H1 (cell line): Measurements from ENCODE around the gene ABCB11. TPM values are rescaled to one million over a fixed set of nuclear protein-coding genes. Genes with fewer than 3 reads are reported as not detected.

Experiments
- CTCF ChIA-PET: fragments of 300-600 bp; sonication (Branson Sonifier 250); formaldehyde crosslinking; loops from one replicate; lab custom pipeline; 2021; ENCODE audit not compliant: partially characterized antibody; lab: Charles Lee
- POLR2A ChIA-PET: fragments of 300-600 bp; sonication (Branson Sonifier 250); formaldehyde crosslinking; loops from one replicate; lab custom pipeline; 2021; ENCODE audit warnings: inconsistent platforms; ENCODE audit not compliant: partially characterized antibody; lab: Charles Lee
- DNase-seq, 2 experiments: peaks; one replicate each; pipeline versions ENCODE4 v3.0.0 to v3.0.0-alpha.2; 2010 to 2022; ENCODE audit warnings: low spot score in 2 of 2, low read depth in 1 of 2, mixed read lengths in 1 of 2
- FAIRE-seq: peaks from 2 replicates; lab custom pipeline; 2011; peaks lifted over from hg19 to GRCh38; lab: Jason Lieb, UNC
- H2AFZ ChIP-seq: 2 replicates; pipeline ENCODE4 v1.8.1; 2012; ENCODE audit warnings: low read length, inconsistent platforms
- H2AK5ac ChIP-seq: 2 replicates; pipeline ENCODE4 v1.6.1; 2013; ENCODE audit warnings: low read depth, low read length
- H2BK120ac ChIP-seq: replicated peaks from 2 replicates; pipeline ENCODE3; 2013; ENCODE audit warnings: low read depth, low read length, inconsistent platforms
- H2BK12ac ChIP-seq: 2 replicates; pipeline ENCODE4 v1.6.1; 2013; ENCODE audit warnings: low read depth, low read length
- H2BK15ac ChIP-seq: 2 replicates; pipeline ENCODE4 v1.6.1; 2013; ENCODE audit warnings: low read length
- H2BK20ac ChIP-seq: 2 replicates; pipeline ENCODE4 v1.6.1; 2013; ENCODE audit warnings: low read length
- H2BK5ac ChIP-seq: 2 replicates; pipeline ENCODE4 v1.6.1; 2013; ENCODE audit warnings: low read depth, low read length
- H3K14ac ChIP-seq: 2 replicates; pipeline ENCODE4 v1.6.1; 2013; ENCODE audit warnings: inconsistent platforms; ENCODE audit not compliant: insufficient read length
- H3K18ac ChIP-seq: 2 replicates; pipeline ENCODE4 v1.6.1; 2013; ENCODE audit warnings: low read length; ENCODE audit errors: extremely low read depth
- H3K23ac ChIP-seq: 2 replicates; pipeline ENCODE4 v1.6.1; 2013; ENCODE audit warnings: inconsistent platforms; ENCODE audit not compliant: insufficient read length
- H3K23me2 ChIP-seq: 2 replicates; pipeline ENCODE4 v1.6.1; 2013; ENCODE audit warnings: low read depth, low read length
- H3K27ac ChIP-seq: 2 replicates; pipeline ENCODE4 v1.6.1; 2011; ENCODE audit warnings: low read depth, low read length, inconsistent platforms
- H3K27me3 ChIP-seq, 4 experiments: replicated peaks in 1 of 4; 1 replicate in 1 of 4; 2 replicates in 3 of 4; pipeline versions ENCODE4 v1.6.1 to v1.8.1; 2011 to 2013; ENCODE audit warnings: low read length in 3 of 4, mild to moderate bottlenecking in 3 of 4, inconsistent platforms in 2 of 4, mixed read lengths in 2 of 4, moderate library complexity in 1 of 4; ENCODE audit not compliant: control insufficient read depth in 3 of 4, insufficient read depth in 3 of 4; ENCODE audit errors: extremely low read depth in 1 of 4
- H3K36me3 ChIP-seq, 4 experiments: 2 replicates each; pipeline versions ENCODE4 v1.6.1 to v1.8.1; 2011 to 2013; ENCODE audit warnings: mild to moderate bottlenecking in 4 of 4, low read length in 3 of 4, moderate library complexity in 2 of 4, control low read depth in 1 of 4, inconsistent platforms in 1 of 4; ENCODE audit not compliant: insufficient read depth in 4 of 4, control insufficient read depth in 2 of 4
- H3K4ac ChIP-seq: replicated peaks from 2 replicates; pipeline ENCODE3; 2013; ENCODE audit warnings: low read length, low read depth, mixed read lengths, inconsistent platforms; ENCODE audit not compliant: insufficient read length
- H3K4me1 ChIP-seq, 4 experiments: replicated peaks in 1 of 4; 1 replicate in 1 of 4; 2 replicates in 3 of 4; pipeline versions ENCODE4 v1.6.1 to v1.8.1; 2011 to 2013; ENCODE audit warnings: low read length in 3 of 4, inconsistent platforms in 2 of 4, mixed read lengths in 1 of 4; ENCODE audit not compliant: insufficient read depth in 4 of 4, control insufficient read depth in 3 of 4
- H3K4me2 ChIP-seq, 2 experiments: 2 replicates each; pipeline versions ENCODE4 v1.6.1 to v1.8.1; 2011 to 2013; ENCODE audit warnings: low read depth in 2 of 2, low read length in 2 of 2, control low read depth in 1 of 2, inconsistent platforms in 1 of 2, mild to moderate bottlenecking in 1 of 2; ENCODE audit not compliant: insufficient read depth in 1 of 2
- H3K4me3 ChIP-seq, 4 experiments: fragments of 200-600, 300-600 bp in 1 of 4; sonication (generic), shearing (Covaris generic), sonication (Bioruptor Twin) in 1 of 4; 2 replicates each; pipeline versions ENCODE4 v1.5.1 to v1.8.1; 2011 to 2016; ENCODE audit warnings: low read length in 4 of 4, low read depth in 3 of 4, control low read depth in 2 of 4, inconsistent platforms in 2 of 4, mild to moderate bottlenecking in 2 of 4, mixed read lengths in 1 of 4, moderate library complexity in 1 of 4; ENCODE audit not compliant: insufficient read depth in 2 of 4; ENCODE audit errors: extremely low read depth in 1 of 4
- H3K56ac ChIP-seq: replicated peaks from 2 replicates; pipeline ENCODE3; 2013; ENCODE audit warnings: low read depth, mild to moderate bottlenecking, mixed read lengths, low read length, inconsistent platforms; ENCODE audit not compliant: insufficient read length
- H3K79me1 ChIP-seq: 2 replicates; pipeline ENCODE4 v1.6.1; 2013; ENCODE audit warnings: low read depth, low read length, control low read depth
- H3K79me2 ChIP-seq, 2 experiments: 2 replicates each; pipeline versions ENCODE4 v1.6.1 to v1.8.1; 2012 to 2013; ENCODE audit warnings: low read length in 2 of 2, mild to moderate bottlenecking in 2 of 2, inconsistent platforms in 1 of 2; ENCODE audit not compliant: insufficient read depth in 2 of 2, control insufficient read depth in 1 of 2
- H3K9ac ChIP-seq, 4 experiments: replicated peaks in 1 of 4; 1 replicate in 1 of 4; 2 replicates in 3 of 4; pipeline versions ENCODE4 v1.6.1 to v1.8.1; 2011 to 2013; ENCODE audit warnings: low read depth in 3 of 4, low read length in 3 of 4, control low read depth in 2 of 4, mild to moderate bottlenecking in 2 of 4, moderate library complexity in 2 of 4, inconsistent platforms in 1 of 4; ENCODE audit errors: extremely low read depth in 1 of 4
- H3K9me3 ChIP-seq, 2 experiments: 2 replicates each; pipeline versions ENCODE4 v1.6.1 to v1.8.1; 2012 to 2013; ENCODE audit warnings: mild to moderate bottlenecking in 2 of 2, moderate library complexity in 2 of 2, control low read depth in 1 of 2, inconsistent platforms in 1 of 2, low read depth in 1 of 2, low read length in 1 of 2, mixed read lengths in 1 of 2; ENCODE audit not compliant: insufficient read depth in 2 of 2
- H4K20me1 ChIP-seq, 2 experiments: replicated peaks in 1 of 2; 2 replicates each; pipeline versions ENCODE3 to v1.8.1; 2011 to 2013; ENCODE audit warnings: inconsistent platforms in 2 of 2, low read length in 2 of 2, mild to moderate bottlenecking in 1 of 2; ENCODE audit not compliant: insufficient read depth in 2 of 2, control insufficient read depth in 1 of 2
- H4K5ac ChIP-seq: 2 replicates; pipeline ENCODE4 v1.6.1; 2013; ENCODE audit warnings: low read length, low read depth, mixed read lengths, inconsistent platforms; ENCODE audit not compliant: insufficient read length
- H4K8ac ChIP-seq: 2 replicates; pipeline ENCODE4 v1.8.0; 2013; ENCODE audit warnings: mild to moderate bottlenecking, moderate library complexity, low read length, inconsistent platforms; ENCODE audit not compliant: insufficient read depth; ENCODE audit errors: extremely low read depth
- H4K91ac ChIP-seq: replicated peaks from 2 replicates; pipeline ENCODE3; 2013; ENCODE audit warnings: low read length, mixed read lengths, inconsistent platforms; ENCODE audit not compliant: insufficient read length
- ASH2L ChIP-seq: fragments of 200-600, 300-600 bp; sonication (generic); IDR thresholded peaks from one replicate; pipeline ENCODE4 v1.7.1; 2017; ENCODE audit warnings: low read length
- EP300 ChIP-seq, 2 experiments: IDR thresholded peaks; 1 replicate in 1 of 2; 2 replicates in 1 of 2; pipeline ENCODE4 v1.6.1; 2011 to 2012; ENCODE audit warnings: low read depth in 2 of 2, low read length in 2 of 2, mild to moderate bottlenecking in 2 of 2, borderline replicate concordance in 1 of 2, inconsistent platforms in 1 of 2, moderate library complexity in 1 of 2
- NANOG ChIP-seq: IDR thresholded peaks from 2 replicates; pipeline ENCODE4 v1.6.1; 2011; ENCODE audit warnings: low read length, low read depth, mild to moderate bottlenecking, inconsistent platforms; ENCODE audit not compliant: insufficient read depth, poor library complexity, severe bottlenecking
- POLR2A ChIP-seq, 2 experiments: IDR thresholded peaks; 1 replicate in 1 of 2; 2 replicates in 1 of 2; pipeline ENCODE4 v1.6.1; 2011; ENCODE audit warnings: low read depth in 2 of 2, low read length in 2 of 2, mild to moderate bottlenecking in 2 of 2; ENCODE audit errors: control extremely low read depth in 1 of 2
- RNF2 ChIP-seq: fragments of 200-900, 300-1000 bp; sonication (generic); IDR thresholded peaks from 2 replicates; pipeline ENCODE4 v1.7.1; 2016; ENCODE audit warnings: borderline replicate concordance, low read depth, mild to moderate bottlenecking, antibody characterized with exemption, low read length; ENCODE audit not compliant: poor library complexity, severe bottlenecking; ENCODE audit errors: missing control alignments
- SRF ChIP-seq: IDR thresholded peaks from 2 replicates; pipeline ENCODE4 v1.6.1; 2011; ENCODE audit warnings: mild to moderate bottlenecking, low read depth, low read length, moderate library complexity
- SUZ12 ChIP-seq: fragments of 200-600 bp; sonication (generic); IDR thresholded peaks from 2 replicates; pipeline ENCODE4 v1.6.1; 2012; ENCODE audit warnings: mild to moderate bottlenecking, inconsistent platforms, low read length, moderate library complexity, mixed read lengths
- TBP ChIP-seq: IDR thresholded peaks from 2 replicates; pipeline ENCODE4 v1.6.1; 2011; ENCODE audit warnings: low read depth, low read length, improper control_type of control experiment
- TEAD4 ChIP-seq: IDR thresholded peaks from 2 replicates; pipeline ENCODE4 v1.6.1; 2012; ENCODE audit warnings: low read depth, low read length, inconsistent platforms, mixed read lengths
- ZNF274 ChIP-seq: IDR thresholded peaks from 2 replicates; pipeline ENCODE4 v1.7.0; 2012; ENCODE audit warnings: low read length, borderline replicate concordance; ENCODE audit errors: extremely low read depth
- WGBS, 2 experiments: shearing (Covaris generic) in 1 of 2; methylation state at CpG; one replicate each; pipeline versions ENCODE4 v1.1.6 to v1.1.7; 2013 to 2015; ENCODE audit warnings: low lambda C conversion rate in 2 of 2, mixed read lengths in 2 of 2, inconsistent platforms in 1 of 2, low coverage in 1 of 2, missing lambda C conversion rate in 1 of 2; ENCODE audit not compliant: insufficient replicate concordance in 2 of 2, insufficient coverage in 1 of 2, insufficient read length in 1 of 2; ENCODE audit errors: extremely low coverage in 1 of 2, missing lambda C conversion rate in 1 of 2; 5-methylcytosine and 5-hydroxymethylcytosine counted together
- polyA plus RNA-seq, 7 experiments: library from polyadenylated mRNA; depleted of rRNA in 3 of 7; stranded (reverse) in 5 of 7; unstranded in 2 of 7; fragments of >200 nt in 5 of 7; fragments of 200-250 nt in 2 of 7; gene quantifications; 1 replicate in 5 of 7; 2 replicates in 1 of 7; 4 replicates in 1 of 7; pipeline versions ENCODE4 v1.2.1 to v1.2.3, GENCODE V29; 2011 to 2013; ENCODE audit warnings: missing spikeins in 2 of 7, mixed read lengths in 2 of 7
- total RNA-seq: library from RNA; stranded (reverse); fragmentation: NEBNext Ultra II Directional; extraction: Animal tissue kit (Norgen Biotek cat#: 25700); gene quantifications from 2 replicates; pipeline ENCODE4 v1.2.1, GENCODE V29; 2021
- TF ChIP-seq, protein P1 (sequence below): IDR thresholded peaks from 2 replicates; pipeline ENCODE4 v1.6.1; 2012; ENCODE audit warnings: inconsistent platforms
- TF ChIP-seq, protein P2 (sequence below): IDR thresholded peaks from 2 replicates; pipeline ENCODE4 v1.6.1; 2012; ENCODE audit warnings: low read length, inconsistent platforms

ABCB11 gene
- total and polyA plus RNA-seq, 2 of the 8 experiments (the other 6 are each of a cell fraction or from before 2014, with no cell fraction given), result not detected

DNA sequence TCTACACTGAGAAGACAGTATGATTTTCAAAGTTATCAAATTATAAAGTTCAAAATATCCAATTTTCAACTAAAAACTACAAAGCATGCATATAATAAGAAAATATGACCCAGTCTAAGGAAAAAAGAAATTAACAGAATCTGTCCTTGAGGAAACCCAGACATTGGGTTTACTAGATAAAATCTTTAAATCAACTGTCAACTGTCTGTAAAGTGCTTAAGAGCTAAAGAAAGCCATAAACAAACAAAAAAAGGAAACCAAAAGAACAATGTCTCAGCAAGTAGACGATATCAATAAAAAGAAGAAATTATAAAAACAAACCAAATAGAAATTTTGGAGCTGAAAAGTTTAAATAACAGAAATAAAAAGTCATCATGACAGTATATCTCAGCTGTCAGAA is 10.5 kb upstream of the ABCB11 start:
- no peak overlapping the region for H3K27ac ChIP-seq
- H2BK5ac ChIP-seq, result no peak overlapping the region
- H3K4me3 ChIP-seq, result no peak overlapping the region
- H2BK120ac ChIP-seq, result no peak overlapping the region
- H3K4me1 ChIP-seq, result no peaks in the 10 kb centered on the region
- no peaks in the 10 kb centered on the region for H3K79me2 ChIP-seq
- H3K23me2 ChIP-seq, result no peaks in the 10 kb centered on the region
- H3K36me3 ChIP-seq, result no peaks in the 10 kb centered on the region
- ChIA-PET CTCF (no interaction called here), POLR2A (no interaction called here)
- no peak overlapping the region for H4K91ac ChIP-seq
- peaks cover 2 to 6% of the 10 kb centered on the region in 2 experiments; a peak in 3 of 4 replicates for H3K9me3 ChIP-seq
- H2AK5ac ChIP-seq, result no peak overlapping the region
- no peak overlapping the region for H2BK15ac ChIP-seq
- DNase-seq (no peak), FAIRE-seq (no peak)
- no peak overlapping the region for H3K4me2 ChIP-seq
- no peak overlapping the region for H3K18ac ChIP-seq
- H3K56ac ChIP-seq, result no peak overlapping the region
- no peak overlapping the region for H2BK12ac ChIP-seq
- H4K20me1 ChIP-seq, result no peaks in the 10 kb centered on the region
- H2BK20ac ChIP-seq, result no peak overlapping the region
- no peak overlapping the region for H3K14ac ChIP-seq
- no peaks in the 10 kb centered on the region for H3K27me3 ChIP-seq
- no peak overlapping the region for H4K5ac ChIP-seq
- H2AFZ ChIP-seq, result no peak overlapping the region
- 95% methylated on average over 1 of the region's 1 CpG; no CpG with 5 or more reads in 1 of the 2 experiments for WGBS, 2 experiments
- H3K79me1 ChIP-seq, result no peaks in the 10 kb centered on the region; the same call in 1 of the 2 replicates
- no peak overlapping the region for H3K23ac ChIP-seq
- H3K9ac ChIP-seq, result no peak overlapping the region
- no peak overlapping the region for H3K4ac ChIP-seq
- H4K8ac ChIP-seq, result no peak overlapping the region
- no peak for TF ChIP-seq TEAD4
- no peak for TF ChIP-seq NANOG
- TF ChIP-seq, protein P1, sequence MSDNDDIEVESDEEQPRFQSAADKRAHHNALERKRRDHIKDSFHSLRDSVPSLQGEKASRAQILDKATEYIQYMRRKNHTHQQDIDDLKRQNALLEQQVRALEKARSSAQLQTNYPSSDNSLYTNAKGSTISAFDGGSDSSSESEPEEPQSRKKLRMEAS, result no peak
- no peak for TF ChIP-seq SUZ12
- TF ChIP-seq RNF2, result no peak
- no peak for TF ChIP-seq ASH2L
- TF ChIP-seq EP300 (IDR thresholded peaks at IDR 0.05; ENCODE audit: borderline replicate concordance in 1 of 2, low read depth in 2 of 2, low read length in 2 of 2), result no peak
- no peak for TF ChIP-seq SRF
- TF ChIP-seq TBP, result no peak
- TF ChIP-seq, protein P2, sequence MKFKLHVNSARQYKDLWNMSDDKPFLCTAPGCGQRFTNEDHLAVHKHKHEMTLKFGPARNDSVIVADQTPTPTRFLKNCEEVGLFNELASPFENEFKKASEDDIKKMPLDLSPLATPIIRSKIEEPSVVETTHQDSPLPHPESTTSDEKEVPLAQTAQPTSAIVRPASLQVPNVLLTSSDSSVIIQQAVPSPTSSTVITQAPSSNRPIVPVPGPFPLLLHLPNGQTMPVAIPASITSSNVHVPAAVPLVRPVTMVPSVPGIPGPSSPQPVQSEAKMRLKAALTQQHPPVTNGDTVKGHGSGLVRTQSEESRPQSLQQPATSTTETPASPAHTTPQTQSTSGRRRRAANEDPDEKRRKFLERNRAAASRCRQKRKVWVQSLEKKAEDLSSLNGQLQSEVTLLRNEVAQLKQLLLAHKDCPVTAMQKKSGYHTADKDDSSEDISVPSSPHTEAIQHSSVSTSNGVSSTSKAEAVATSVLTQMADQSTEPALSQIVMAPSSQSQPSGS, result no peak
- no peak for TF ChIP-seq ZNF274
- no peak for TF ChIP-seq POLR2A (IDR thresholded peaks at IDR 0.05; ENCODE audit: control extremely low read depth in 1 of 2, low read depth in 2 of 2, low read length in 2 of 2)
